ENCODE results near the gene CABP4.

DNA sequence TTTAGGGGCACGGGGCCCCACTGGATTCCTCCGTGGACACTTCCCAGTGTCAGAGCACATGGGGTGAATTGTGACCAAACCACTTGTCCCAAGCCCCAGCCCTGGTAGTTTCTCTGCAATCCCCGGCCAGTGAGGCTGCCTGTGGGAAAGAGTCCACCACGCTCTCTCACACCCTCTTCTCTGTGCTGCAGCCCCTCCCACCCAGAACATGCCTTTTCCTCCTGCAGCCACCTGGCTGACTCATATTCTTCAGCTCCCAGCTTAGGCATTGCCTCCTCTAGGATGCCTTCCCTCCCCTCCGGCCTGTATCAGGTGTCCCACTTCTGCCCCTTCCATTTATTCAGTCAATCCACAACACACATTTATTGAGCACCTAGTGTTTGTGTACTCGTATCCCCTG, 32.3 kb upstream of the CABP4 start:
- TF ChIP-seq, protein P1, sequence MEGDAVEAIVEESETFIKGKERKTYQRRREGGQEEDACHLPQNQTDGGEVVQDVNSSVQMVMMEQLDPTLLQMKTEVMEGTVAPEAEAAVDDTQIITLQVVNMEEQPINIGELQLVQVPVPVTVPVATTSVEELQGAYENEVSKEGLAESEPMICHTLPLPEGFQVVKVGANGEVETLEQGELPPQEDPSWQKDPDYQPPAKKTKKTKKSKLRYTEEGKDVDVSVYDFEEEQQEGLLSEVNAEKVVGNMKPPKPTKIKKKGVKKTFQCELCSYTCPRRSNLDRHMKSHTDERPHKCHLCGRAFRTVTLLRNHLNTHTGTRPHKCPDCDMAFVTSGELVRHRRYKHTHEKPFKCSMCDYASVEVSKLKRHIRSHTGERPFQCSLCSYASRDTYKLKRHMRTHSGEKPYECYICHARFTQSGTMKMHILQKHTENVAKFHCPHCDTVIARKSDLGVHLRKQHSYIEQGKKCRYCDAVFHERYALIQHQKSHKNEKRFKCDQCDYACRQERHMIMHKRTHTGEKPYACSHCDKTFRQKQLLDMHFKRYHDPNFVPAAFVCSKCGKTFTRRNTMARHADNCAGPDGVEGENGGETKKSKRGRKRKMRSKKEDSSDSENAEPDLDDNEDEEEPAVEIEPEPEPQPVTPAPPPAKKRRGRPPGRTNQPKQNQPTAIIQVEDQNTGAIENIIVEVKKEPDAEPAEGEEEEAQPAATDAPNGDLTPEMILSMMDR (IDR thresholded peaks at IDR 0.05): no peak
- TF ChIP-seq POLR2A (IDR thresholded peaks at IDR 0.05): no peak
